C4-2B (cell line): Measurements from ENCODE around the gene RNF152.

Experiments used
- CTCF ChIP-seq: fragments of 450-650 bp; conservative IDR thresholded peaks from 2 replicates; pipeline ENCODE4 v1.5.1; 2017; ENCODE audit warnings: mild to moderate bottlenecking
- ZFX ChIP-seq: fragments of 450-650 bp; IDR thresholded peaks from 2 replicates; pipeline ENCODE4 v1.6.1; 2017

GRCh38 chr18:61770279-61770678 lies 122.5 kb downstream of the RNF152 start:
- no peak for TF ChIP-seq CTCF
- no peak for TF ChIP-seq ZFX
